Measurements from ENCODE around the gene RDH12. TPM values are rescaled to one million over a fixed set of nuclear protein-coding genes. Genes with fewer than 3 reads are reported as not detected.

The RDH12 gene
- total RNA-seq, 1 donor from 2014 or later = not detected

GRCh38 chr14:67738740-67739504 is 37.2 kb downstream of the RDH12 start:
- Mint-ChIP-seq H3K27ac (no peak overlapping the region), H3K4me3 (no peak overlapping the region), H3K36me3 (ENCODE audit: low read depth) (no peaks in the 10 kb centered on the region), H3K9me3 (no peaks in the 10 kb centered on the region), H3K27me3 (peaks cover 4% of the 10 kb centered on the region), H3K4me1 (no peaks in the 10 kb centered on the region)
- no peak for DNase-seq
- intact Hi-C loops (cut with micrococcal nuclease) = no loop called here

- Mint-ChIP-seq H3K27ac (no peak overlapping the region), H3K4me1 (peaks cover 13% of the 10 kb centered on the region), H3K4me3 (no peak overlapping the region), H3K9me3 (no peaks in the 10 kb centered on the region), H3K36me3 (ENCODE audit: low read depth) (peaks cover 9% of the 10 kb centered on the region), H3K27me3 (no peaks in the 10 kb centered on the region)
- intact Hi-C loops (cut with micrococcal nuclease) = no loop called here
- DNase-seq = no peak
Observed at GRCh38 chr14:67744046-67744445, 42.4 kb downstream of the RDH12 start.

GRCh38 chr14:67746927-67747326 is 45.2 kb downstream of the RDH12 start:
- Mint-ChIP-seq H3K27me3 (no peaks in the 10 kb centered on the region), H3K4me3 (no peak overlapping the region), H3K27ac (peak overlapping the region; percentile 34), H3K4me1 (peaks cover 13% of the 10 kb centered on the region), H3K36me3 (ENCODE audit: low read depth) (peaks cover 20% of the 10 kb centered on the region), H3K9me3 (no peaks in the 10 kb centered on the region)
- no peak for DNase-seq
- intact Hi-C loops (cut with micrococcal nuclease) = no loop called here

- Mint-ChIP-seq H3K9me3 (no peaks in the 10 kb centered on the region), H3K27me3 (no peaks in the 10 kb centered on the region), H3K36me3 (ENCODE audit: low read depth) (peaks cover 28% of the 10 kb centered on the region), H3K4me1 (peaks cover 13% of the 10 kb centered on the region), H3K4me3 (no peak overlapping the region), H3K27ac (no peak overlapping the region)
- no peak for DNase-seq
- intact Hi-C loops (cut with micrococcal nuclease) = no loop called here
Observed at GRCh38 chr14:67748312-67748711, 46.6 kb downstream of the RDH12 start.

- intact Hi-C loops (cut with micrococcal nuclease) = no loop called here
- Mint-ChIP-seq H3K36me3 (ENCODE audit: low read depth) (peaks cover 36% of the 10 kb centered on the region), H3K9me3 (no peaks in the 10 kb centered on the region), H3K4me1 (peaks cover 13% of the 10 kb centered on the region), H3K27me3 (no peaks in the 10 kb centered on the region), H3K4me3 (no peak overlapping the region), H3K27ac (no peak overlapping the region)
- no peak for DNase-seq
Observed at GRCh38 chr14:67749341-67750084, 47.8 kb downstream of the RDH12 start.

- Mint-ChIP-seq H3K36me3 (ENCODE audit: low read depth) (peaks cover 41% of the 10 kb centered on the region), H3K27ac (no peak overlapping the region)
- intact Hi-C loops (cut with micrococcal nuclease) = no loop called here
Observed at GRCh38 chr14:67756496-67756895, 54.8 kb downstream of the RDH12 start.

GRCh38 chr14:67757175-67757574 is 55.5 kb downstream of the RDH12 start:
- no peak overlapping the region for H3K27ac Mint-ChIP-seq
- no peak overlapping the region for H3K4me3 Mint-ChIP-seq
- H3K36me3 Mint-ChIP-seq (ENCODE audit: low read depth) = peaks cover 38% of the 10 kb centered on the region
- H3K4me1 Mint-ChIP-seq = no peaks in the 10 kb centered on the region
- intact Hi-C loops (cut with micrococcal nuclease) = no loop called here
- H3K9me3 Mint-ChIP-seq = no peaks in the 10 kb centered on the region
- DNase-seq = no peak
- H3K27me3 Mint-ChIP-seq = no peaks in the 10 kb centered on the region

More at GRCh38 chr14:67756496-67756895, 54.8 kb downstream of the RDH12 start:
- DNase-seq = no peak
- Mint-ChIP-seq H3K9me3 (no peaks in the 10 kb centered on the region), H3K27me3 (no peaks in the 10 kb centered on the region), H3K4me1 (no peaks in the 10 kb centered on the region), H3K4me3 (no peak overlapping the region)

- no peak for DNase-seq
- intact Hi-C loops (cut with micrococcal nuclease) = no loop called here
- Mint-ChIP-seq H3K27ac (no peak overlapping the region), H3K9me3 (no peaks in the 10 kb centered on the region), H3K27me3 (no peaks in the 10 kb centered on the region), H3K4me3 (no peak overlapping the region), H3K4me1 (no peaks in the 10 kb centered on the region), H3K36me3 (ENCODE audit: low read depth) (peaks cover 29% of the 10 kb centered on the region)
Observed at GRCh38 chr14:67759916-67760315, 58.2 kb downstream of the RDH12 start.

- Mint-ChIP-seq H3K27ac (no peak overlapping the region), H3K4me1 (no peaks in the 10 kb centered on the region), H3K36me3 (ENCODE audit: low read depth) (peaks cover 30% of the 10 kb centered on the region), H3K4me3 (no peak overlapping the region), H3K27me3 (no peaks in the 10 kb centered on the region), H3K9me3 (no peaks in the 10 kb centered on the region)
- DNase-seq = no peak
- intact Hi-C loops (cut with micrococcal nuclease) = no loop called here
Observed at GRCh38 chr14:67762051-67762450, 60.4 kb downstream of the RDH12 start.

GRCh38 chr14:67763158-67763822 is 61.6 kb downstream of the RDH12 start:
- H3K36me3 Mint-ChIP-seq (ENCODE audit: low read depth) = peaks cover 36% of the 10 kb centered on the region

GRCh38 chr14:67764496-67764895 is 62.8 kb downstream of the RDH12 start:
- Mint-ChIP-seq H3K4me3 (no peak overlapping the region), H3K27ac (no peak overlapping the region), H3K9me3 (no peaks in the 10 kb centered on the region), H3K4me1 (no peaks in the 10 kb centered on the region), H3K36me3 (ENCODE audit: low read depth) (peaks cover 44% of the 10 kb centered on the region), H3K27me3 (no peaks in the 10 kb centered on the region)
- intact Hi-C loops (cut with micrococcal nuclease) = no loop called here
- DNase-seq = no peak

More at GRCh38 chr14:67763158-67763822, 61.6 kb downstream of the RDH12 start:
- Mint-ChIP-seq H3K9me3 (no peaks in the 10 kb centered on the region), H3K4me3 (no peak overlapping the region), H3K4me1 (no peaks in the 10 kb centered on the region), H3K27me3 (no peaks in the 10 kb centered on the region), H3K27ac (no peak overlapping the region)
- intact Hi-C loops (cut with micrococcal nuclease) = no loop called here
- no peak for DNase-seq

- Mint-ChIP-seq H3K9me3 (no peaks in the 10 kb centered on the region), H3K4me3 (no peak overlapping the region), H3K27ac (no peak overlapping the region), H3K36me3 (ENCODE audit: low read depth) (peaks cover 45% of the 10 kb centered on the region), H3K4me1 (no peaks in the 10 kb centered on the region), H3K27me3 (no peaks in the 10 kb centered on the region)
- no peak for DNase-seq
- intact Hi-C loops (cut with micrococcal nuclease) = no loop called here
Observed at GRCh38 chr14:67765192-67765834, 63.6 kb downstream of the RDH12 start.

GRCh38 chr14:67766035-67766680 is 64.5 kb downstream of the RDH12 start:
- Mint-ChIP-seq H3K27me3 (no peaks in the 10 kb centered on the region), H3K4me3 (no peak overlapping the region), H3K4me1 (no peaks in the 10 kb centered on the region), H3K36me3 (ENCODE audit: low read depth) (peaks cover 40% of the 10 kb centered on the region), H3K27ac (no peak overlapping the region), H3K9me3 (no peaks in the 10 kb centered on the region)
- intact Hi-C loops (cut with micrococcal nuclease) = no loop called here
- no peak for DNase-seq

Measured in activated CD4-positive, alpha-beta T cell treated with anti-CD3 and anti-CD28 coated beads, Interleukin-2, amount 10 ng/mL, durations not matched to agents 24 days and 14 days (primary cell).